ENCODE data around the gene PRKCA.

PRKCA gene

GRCh38 chr17:66837885-66838665, 535.7 kb downstream of the PRKCA start:
- H3K9me3 ChIP-seq (replicated peaks in 1 of 2; ENCODE audit: control insufficient read depth in 2 of 2, insufficient read depth in 1 of 2, low read depth in 1 of 2, low read length in 2 of 2): no peaks in the 10 kb centered on the region
- H2BK5ac ChIP-seq (ENCODE audit: low read length): no peak overlapping the region
- H2BK15ac ChIP-seq (ENCODE audit: low read length): no peak overlapping the region
- H2BK120ac ChIP-seq (ENCODE audit: low read depth, low read length): no peak overlapping the region
- no peak overlapping the region for H3K9ac ChIP-seq (ENCODE audit: low read depth, low read length, poor library complexity)
- no peaks in the 10 kb centered on the region for H3K36me3 ChIP-seq (replicated peaks in 1 of 2; ENCODE audit: control insufficient read depth in 2 of 2, insufficient read depth in 2 of 2, low read length in 2 of 2)
- H2BK12ac ChIP-seq (ENCODE audit: low read length): no peak overlapping the region
- no peak overlapping the region for H2AK5ac ChIP-seq (ENCODE audit: low read depth, low read length)
- no peak for DNase-seq (ENCODE audit: low spot score)
- no peak overlapping the region for H3K14ac ChIP-seq (ENCODE audit: low read length)
- no peak overlapping the region for H3K18ac ChIP-seq (ENCODE audit: low read length)
- peaks cover 0 to 2% of the 10 kb centered on the region in 2 donors for H3K4me1 ChIP-seq (ENCODE audit: control insufficient read depth in 2 of 2, insufficient read depth in 1 of 2, low read depth in 1 of 2, low read length in 2 of 2)
- no peak overlapping the region for H4K8ac ChIP-seq (ENCODE audit: low read depth, low read length)
- no peak overlapping the region for H3K23ac ChIP-seq (ENCODE audit: low read depth, low read length, poor library complexity)
- no peak overlapping the region for H3K4ac ChIP-seq (ENCODE audit: low read length)
- no peak overlapping the region for H3K4me2 ChIP-seq (ENCODE audit: insufficient read depth, low read length, poor library complexity, severe bottlenecking)
- peaks cover 4 to 73% (median 31%) of the 10 kb centered on the region in 3 experiments for H3K27me3 ChIP-seq (ENCODE audit: control insufficient read depth in 3 of 3, insufficient read depth in 3 of 3, low read depth in 1 of 3, low read length in 3 of 3)
- H3K27ac ChIP-seq (replicated peaks; ENCODE audit: low read length): no peak overlapping the region
- no peak overlapping the region for H4K91ac ChIP-seq (ENCODE audit: low read depth, low read length, poor library complexity)
- H3K79me1 ChIP-seq (ENCODE audit: low read depth, low read length): no peaks in the 10 kb centered on the region
- H3K4me3 ChIP-seq (ENCODE audit: low read length in 2 of 2): no peak overlapping the region
- H2AFZ ChIP-seq (ENCODE audit: low read length): no peak overlapping the region
- WGBS, 2 donors (ENCODE audit: extremely low coverage in 2 of 2, insufficient read length in 2 of 2, insufficient replicate concordance in 1 of 2): no CpG with 5 or more reads among the region's 11 CpGs

- peak overlapping the region; percentile 21 for H3K18ac ChIP-seq (ENCODE audit: low read length)
- H4K8ac ChIP-seq (ENCODE audit: low read depth, low read length): no peak overlapping the region
- no peak overlapping the region for H2AFZ ChIP-seq (ENCODE audit: low read length)
- H3K4me3 ChIP-seq (ENCODE audit: low read length in 2 of 2): no peak overlapping the region
- no CpG with 5 or more reads among the region's 9 CpGs for WGBS, 2 donors (ENCODE audit: extremely low coverage in 2 of 2, insufficient read length in 2 of 2, insufficient replicate concordance in 1 of 2)
- H3K14ac ChIP-seq (ENCODE audit: low read length): no peak overlapping the region
- no peak overlapping the region for H3K4ac ChIP-seq (ENCODE audit: low read length)
- H2BK12ac ChIP-seq (ENCODE audit: low read length): no peak overlapping the region
- H4K91ac ChIP-seq (ENCODE audit: low read depth, low read length, poor library complexity): no peak overlapping the region
- H2BK5ac ChIP-seq (ENCODE audit: low read length): no peak overlapping the region
- DNase-seq (ENCODE audit: low spot score): no peak
- H3K9ac ChIP-seq (ENCODE audit: low read depth, low read length, poor library complexity): no peak overlapping the region
- H3K27me3 ChIP-seq (ENCODE audit: control insufficient read depth in 3 of 3, insufficient read depth in 3 of 3, low read depth in 1 of 3, low read length in 3 of 3): peaks cover 4 to 58% (median 25%) of the 10 kb centered on the region in 3 experiments
- H2BK15ac ChIP-seq (ENCODE audit: low read length): no peak overlapping the region
- no peak overlapping the region for H2BK120ac ChIP-seq (ENCODE audit: low read depth, low read length)
- H3K23ac ChIP-seq (ENCODE audit: low read depth, low read length, poor library complexity): no peak overlapping the region
- no peak overlapping the region for H2AK5ac ChIP-seq (ENCODE audit: low read depth, low read length)
- H3K36me3 ChIP-seq (replicated peaks in 1 of 2; ENCODE audit: control insufficient read depth in 2 of 2, insufficient read depth in 2 of 2, low read length in 2 of 2): no peaks in the 10 kb centered on the region
- no peaks in the 10 kb centered on the region for H3K9me3 ChIP-seq (replicated peaks in 1 of 2; ENCODE audit: control insufficient read depth in 2 of 2, insufficient read depth in 1 of 2, low read depth in 1 of 2, low read length in 2 of 2)
- H3K4me1 ChIP-seq (ENCODE audit: control insufficient read depth in 2 of 2, insufficient read depth in 1 of 2, low read depth in 1 of 2, low read length in 2 of 2): peaks cover 0 to 2% of the 10 kb centered on the region in 2 donors
- no peak overlapping the region for H3K27ac ChIP-seq (replicated peaks; ENCODE audit: low read length)
- H3K4me2 ChIP-seq (ENCODE audit: insufficient read depth, low read length, poor library complexity, severe bottlenecking): no peak overlapping the region
- no peaks in the 10 kb centered on the region for H3K79me1 ChIP-seq (ENCODE audit: low read depth, low read length)
These were observed 537.2 kb downstream of the PRKCA start for GRCh38 chr17:66839616-66840015.

- H3K27me3 ChIP-seq (ENCODE audit: control insufficient read depth in 3 of 3, insufficient read depth in 3 of 3, low read depth in 1 of 3, low read length in 3 of 3): peaks cover 4 to 56% (median 22%) of the 10 kb centered on the region in 3 experiments
- no peaks in the 10 kb centered on the region for H3K79me1 ChIP-seq (ENCODE audit: low read depth, low read length)
- no peak overlapping the region for H3K14ac ChIP-seq (ENCODE audit: low read length)
- no peak overlapping the region for H3K23ac ChIP-seq (ENCODE audit: low read depth, low read length, poor library complexity)
- DNase-seq (ENCODE audit: low spot score): no peak
- H2BK120ac ChIP-seq (ENCODE audit: low read depth, low read length): no peak overlapping the region
- H2BK5ac ChIP-seq (ENCODE audit: low read length): no peak overlapping the region
- no peak overlapping the region for H3K4ac ChIP-seq (ENCODE audit: low read length)
- H3K4me2 ChIP-seq (ENCODE audit: insufficient read depth, low read length, poor library complexity, severe bottlenecking): no peak overlapping the region
- no CpG with 5 or more reads among the region's 10 CpGs for WGBS, 2 donors (ENCODE audit: extremely low coverage in 2 of 2, insufficient read length in 2 of 2, insufficient replicate concordance in 1 of 2)
- H4K91ac ChIP-seq (ENCODE audit: low read depth, low read length, poor library complexity): no peak overlapping the region
- no peak overlapping the region for H4K8ac ChIP-seq (ENCODE audit: low read depth, low read length)
- H2AFZ ChIP-seq (ENCODE audit: low read length): no peak overlapping the region
- H3K27ac ChIP-seq (replicated peaks; ENCODE audit: low read length): no peak overlapping the region
- H3K18ac ChIP-seq (ENCODE audit: low read length): no peak overlapping the region
- H2BK12ac ChIP-seq (ENCODE audit: low read length): no peak overlapping the region
- H3K9ac ChIP-seq (ENCODE audit: low read depth, low read length, poor library complexity): no peak overlapping the region
- H3K4me1 ChIP-seq (ENCODE audit: control insufficient read depth in 2 of 2, insufficient read depth in 1 of 2, low read depth in 1 of 2, low read length in 2 of 2): no peaks in the 10 kb centered on the region
- no peak overlapping the region for H3K4me3 ChIP-seq (ENCODE audit: low read length in 2 of 2)
- no peak overlapping the region for H2BK15ac ChIP-seq (ENCODE audit: low read length)
- no peaks in the 10 kb centered on the region for H3K9me3 ChIP-seq (replicated peaks in 1 of 2; ENCODE audit: control insufficient read depth in 2 of 2, insufficient read depth in 1 of 2, low read depth in 1 of 2, low read length in 2 of 2)
- H3K36me3 ChIP-seq (replicated peaks in 1 of 2; ENCODE audit: control insufficient read depth in 2 of 2, insufficient read depth in 2 of 2, low read length in 2 of 2): no peaks in the 10 kb centered on the region
- H2AK5ac ChIP-seq (ENCODE audit: low read depth, low read length): no peak overlapping the region
These were observed 537.6 kb downstream of the PRKCA start for GRCh38 chr17:66840061-66840460.

GRCh38 chr17:66841328-66841727, 538.9 kb downstream of the PRKCA start:
- Histone ChIP-seq H3K9ac (ENCODE audit: low read depth, low read length, poor library complexity) (no peak overlapping the region), H3K18ac (ENCODE audit: low read length) (no peak overlapping the region), H3K36me3 (replicated peaks in 1 of 2; ENCODE audit: control insufficient read depth in 2 of 2, insufficient read depth in 2 of 2, low read length in 2 of 2) (no peaks in the 10 kb centered on the region), H2BK15ac (ENCODE audit: low read length) (no peak overlapping the region), H3K4me2 (ENCODE audit: insufficient read depth, low read length, poor library complexity, severe bottlenecking) (no peak overlapping the region), H3K14ac (ENCODE audit: low read length) (no peak overlapping the region), H3K27ac (replicated peaks; ENCODE audit: low read length) (no peak overlapping the region), H3K4ac (ENCODE audit: low read length) (no peak overlapping the region), H2BK12ac (ENCODE audit: low read length) (no peak overlapping the region), H4K8ac (ENCODE audit: low read depth, low read length) (no peak overlapping the region), H3K79me1 (ENCODE audit: low read depth, low read length) (no peaks in the 10 kb centered on the region), H4K91ac (ENCODE audit: low read depth, low read length, poor library complexity) (no peak overlapping the region), H2AK5ac (ENCODE audit: low read depth, low read length) (no peak overlapping the region), H2BK120ac (ENCODE audit: low read depth, low read length) (no peak overlapping the region), H3K4me3 (ENCODE audit: low read length in 2 of 2) (no peak overlapping the region), H3K23ac (ENCODE audit: low read depth, low read length, poor library complexity) (no peak overlapping the region), H2AFZ (ENCODE audit: low read length) (no peak overlapping the region), H3K4me1 (ENCODE audit: control insufficient read depth in 2 of 2, insufficient read depth in 1 of 2, low read depth in 1 of 2, low read length in 2 of 2) (no peaks in the 10 kb centered on the region), H3K27me3 (ENCODE audit: control insufficient read depth in 3 of 3, insufficient read depth in 3 of 3, low read depth in 1 of 3, low read length in 3 of 3) (peaks cover 0 to 43% (median 9%) of the 10 kb centered on the region in 3 experiments), H2BK5ac (ENCODE audit: low read length) (no peak overlapping the region), H3K9me3 (replicated peaks in 1 of 2; ENCODE audit: control insufficient read depth in 2 of 2, insufficient read depth in 1 of 2, low read depth in 1 of 2, low read length in 2 of 2) (peaks cover 0 to 1% of the 10 kb centered on the region in 2 donors)
- no CpG with 5 or more reads among the region's 4 CpGs for WGBS, 2 donors (ENCODE audit: extremely low coverage in 2 of 2, insufficient read length in 2 of 2, insufficient replicate concordance in 1 of 2)
- no peak for DNase-seq (ENCODE audit: low spot score)

Data from neuronal stem cell (in vitro differentiated cells).